Kidney epithelial cell (primary cell): Measurements from ENCODE around the gene M1AP. TPM values are rescaled to one million over a fixed set of nuclear protein-coding genes. Genes with fewer than 3 reads are reported as not detected.
A peak's percentile ranks its signal among the peaks of the same experiment; 100 is the strongest.

ENCODE experiments used
- DNase-seq: peaks from one replicate; pipeline ENCODE4 v3.0.0-alpha.2; 2010; ENCODE audit warnings: low read depth
- H3K27me3 ChIP-seq: 2 replicates; pipeline ENCODE4 v1.6.0; 2011; ENCODE audit warnings: low read length; ENCODE audit not compliant: control insufficient read depth, insufficient read depth
- H3K36me3 ChIP-seq: 2 replicates; pipeline ENCODE4 v1.5.1; 2011; ENCODE audit warnings: low read length; ENCODE audit not compliant: control insufficient read depth, insufficient read depth
- H3K4me3 ChIP-seq: 2 replicates; pipeline ENCODE4 v1.5.1; 2011; ENCODE audit warnings: low read depth, mild to moderate bottlenecking, control low read depth, low read length
- CTCF ChIP-seq: IDR thresholded peaks from 2 replicates; pipeline ENCODE4 v1.5.1; 2011; ENCODE audit warnings: mild to moderate bottlenecking, moderate library complexity, low read length, control low read depth, inconsistent platforms; ENCODE audit not compliant: insufficient read depth, poor library complexity, severe bottlenecking
- total RNA-seq: library from RNA; depleted of rRNA; stranded (reverse); fragments of >200 nt; gene quantifications from 2 replicates; pipeline ENCODE4 v1.2.3, GENCODE V29; 2015

The M1AP gene
- total RNA-seq, 1 donor from 2014 or later, result 1.3 TPM

DNA sequence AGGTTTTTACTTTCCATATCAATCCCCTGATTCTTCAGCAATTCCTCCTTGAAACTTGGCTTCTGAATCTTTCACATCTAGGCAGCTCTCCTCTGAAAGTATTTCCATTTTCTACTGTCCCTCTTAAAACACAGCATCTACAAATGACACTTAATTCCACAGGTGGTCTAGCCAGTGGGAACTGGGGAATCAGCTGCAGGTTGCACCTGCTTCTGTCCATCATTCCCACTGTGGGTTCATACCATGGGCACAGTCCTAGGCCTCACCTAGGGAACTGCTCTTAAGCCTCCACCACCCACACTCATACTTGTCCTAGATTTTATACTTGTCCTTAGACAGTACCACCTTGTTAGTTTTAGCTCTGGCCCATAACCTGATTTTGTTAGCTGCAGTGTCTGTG lies 96.6 kb downstream of the M1AP start:
- no peaks in the 10 kb centered on the region for H3K36me3 ChIP-seq
- no peaks in the 10 kb centered on the region for H3K27me3 ChIP-seq
- DNase-seq, result no peak
- no peak for TF ChIP-seq CTCF
- H3K4me3 ChIP-seq, result no peak overlapping the region

DNA sequence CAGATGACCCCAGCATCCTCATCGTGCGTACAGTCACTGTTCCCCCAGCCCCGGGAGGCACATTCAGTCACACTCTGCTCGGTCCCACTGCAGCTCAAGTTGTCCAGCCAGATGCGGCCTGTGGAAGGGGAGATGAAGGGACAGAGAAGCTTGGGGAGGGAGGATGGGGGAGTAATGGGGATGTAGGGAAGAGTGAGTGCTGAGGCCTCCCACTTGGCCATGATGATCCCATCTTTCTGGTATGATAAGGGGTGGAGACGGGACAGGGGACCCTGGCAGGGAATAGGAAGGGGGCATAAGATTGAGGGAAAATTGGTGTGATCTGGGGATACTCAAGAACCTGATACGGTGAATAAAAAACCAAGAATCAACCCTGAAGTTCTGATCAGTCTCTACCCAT lies 97.9 kb downstream of the M1AP start:
- TF ChIP-seq CTCF, result no peak
- DNase-seq, result no peak
- no peak overlapping the region for H3K4me3 ChIP-seq
- no peaks in the 10 kb centered on the region for H3K27me3 ChIP-seq
- H3K36me3 ChIP-seq, result no peaks in the 10 kb centered on the region

DNA sequence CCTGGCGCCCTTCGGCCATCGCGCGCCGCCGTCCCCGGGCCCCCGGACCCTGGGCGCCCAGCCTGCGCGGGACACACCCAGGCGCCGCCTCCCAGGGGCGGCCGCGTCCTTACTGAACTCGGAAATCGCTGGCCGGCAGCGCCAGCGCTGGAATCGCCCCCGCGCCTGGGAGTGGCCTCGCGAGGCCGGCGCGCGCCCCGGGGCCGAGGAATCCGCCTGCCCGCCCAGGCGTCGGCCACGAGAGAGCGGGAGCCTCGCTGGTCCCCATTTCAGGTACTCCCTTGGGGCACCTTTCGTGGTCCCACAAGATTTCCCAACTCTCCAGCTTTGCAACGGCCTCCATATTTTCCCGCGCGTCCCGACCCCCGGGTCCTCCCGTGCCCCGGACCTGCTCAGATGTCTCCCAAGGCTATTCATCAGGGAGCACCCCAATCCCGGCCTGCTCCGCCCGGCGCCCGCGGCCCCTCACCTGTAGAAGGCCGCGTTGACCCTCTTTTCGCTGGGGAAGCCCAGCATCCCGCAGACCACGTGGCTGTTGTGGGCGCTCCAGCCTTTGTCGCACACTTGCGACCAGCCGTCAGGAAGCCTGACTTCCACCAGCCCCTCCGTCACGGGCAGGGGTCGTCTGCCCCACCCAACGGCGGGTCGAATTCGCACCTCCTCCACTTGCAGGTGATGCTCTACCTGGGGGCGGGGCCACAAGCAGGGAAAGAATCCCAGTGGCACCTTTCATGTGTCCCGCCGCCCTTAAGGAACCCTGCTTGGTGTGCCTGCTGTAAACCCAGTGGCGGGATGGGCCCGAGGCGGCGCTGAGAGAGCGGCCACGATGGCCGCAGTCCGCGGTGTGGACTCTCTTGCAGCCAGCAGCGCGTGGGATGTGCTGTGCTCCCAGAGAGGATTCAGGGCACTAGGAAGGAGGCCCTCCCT lies 99.0 kb downstream of the M1AP start:
- DNase-seq, result no peak
- Histone ChIP-seq H3K4me3 (peak overlapping the region; percentile 58), H3K36me3 (no peaks in the 10 kb centered on the region), H3K27me3 (no peaks in the 10 kb centered on the region)
- no peak for TF ChIP-seq CTCF

DNA sequence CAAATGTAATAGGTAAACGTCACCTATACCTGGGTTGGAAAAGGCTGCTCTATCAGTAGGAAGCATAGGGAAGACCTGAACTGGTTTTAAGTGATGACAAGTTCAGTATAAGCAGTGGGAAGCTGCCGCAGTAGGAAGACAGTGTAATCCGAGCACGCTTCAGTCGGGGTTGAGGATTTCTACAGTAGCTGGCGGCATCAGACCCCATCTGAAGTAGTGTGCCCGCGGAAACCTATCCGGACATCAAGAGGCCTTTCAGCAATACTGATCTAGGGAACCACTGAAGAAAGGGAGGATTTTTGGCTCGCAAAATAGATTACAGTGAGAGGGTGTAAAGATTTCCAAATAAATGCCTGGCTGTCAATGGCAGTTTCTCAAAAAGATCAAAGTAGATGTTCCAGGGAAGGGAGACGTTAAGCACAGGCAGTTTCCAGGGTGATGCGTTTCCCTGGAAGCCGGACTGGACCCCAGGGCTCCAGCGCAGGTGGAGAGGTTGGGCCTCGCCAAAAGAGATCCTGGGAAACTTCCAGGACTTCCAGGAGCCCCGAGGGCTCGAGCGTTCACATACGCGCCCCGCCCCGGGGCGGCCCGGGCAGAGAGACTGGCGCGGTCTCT lies 99.7 kb downstream of the M1AP start:
- H3K36me3 ChIP-seq, result no peaks in the 10 kb centered on the region
- no peaks in the 10 kb centered on the region for H3K27me3 ChIP-seq

GRCh38 chr2:74546004-74546403 lies 102.1 kb downstream of the M1AP start:
- H3K36me3 ChIP-seq, result no peaks in the 10 kb centered on the region
- no peaks in the 10 kb centered on the region for H3K27me3 ChIP-seq
- no peak overlapping the region for H3K4me3 ChIP-seq
- no peak for TF ChIP-seq CTCF
- DNase-seq, result no peak

More for the DNA sequence above, 99.7 kb downstream of the M1AP start:
- DNase-seq, result no peak
- no peak for TF ChIP-seq CTCF
- peak overlapping the region; percentile 58 for H3K4me3 ChIP-seq
